HG02678 (cell line): ENCODE measurements around the gene CRYAA.

ENCODE experiments used
- ATAC-seq: cut with Tn5 transposase; IDR thresholded peaks from one replicate; pipeline ENCODE4 v1.9.1; 2021; ENCODE audit warnings: mild to moderate bottlenecking, moderate library complexity; ENCODE audit not compliant: unreplicated experiment

The CRYAA gene

DNA sequence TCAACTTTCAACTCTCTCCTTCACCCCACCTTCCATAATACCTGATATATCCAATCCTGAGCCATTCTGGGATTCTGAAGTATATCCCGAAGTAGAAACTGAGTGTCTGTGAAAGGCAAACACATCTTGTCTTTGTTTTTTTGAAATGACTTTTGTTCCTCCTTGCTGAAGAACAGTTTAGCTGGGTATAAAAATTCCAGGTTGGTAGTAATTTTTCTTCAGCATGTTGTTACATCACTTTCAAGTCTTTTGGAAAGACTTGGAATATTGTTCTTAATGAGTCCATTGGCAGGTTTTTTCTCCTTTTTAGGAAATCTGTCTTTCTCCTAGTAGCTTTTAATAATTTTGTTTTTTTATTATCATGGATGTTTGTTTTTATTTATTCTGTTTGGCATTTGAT, 32.7 kb downstream of the CRYAA start:
- no peak for ATAC-seq

GRCh38 chr21:43203591-43203990, 34.8 kb downstream of the CRYAA start:
- ATAC-seq: no peak

GRCh38 chr21:43204638-43205037, 35.8 kb downstream of the CRYAA start:
- ATAC-seq: no peak

DNA sequence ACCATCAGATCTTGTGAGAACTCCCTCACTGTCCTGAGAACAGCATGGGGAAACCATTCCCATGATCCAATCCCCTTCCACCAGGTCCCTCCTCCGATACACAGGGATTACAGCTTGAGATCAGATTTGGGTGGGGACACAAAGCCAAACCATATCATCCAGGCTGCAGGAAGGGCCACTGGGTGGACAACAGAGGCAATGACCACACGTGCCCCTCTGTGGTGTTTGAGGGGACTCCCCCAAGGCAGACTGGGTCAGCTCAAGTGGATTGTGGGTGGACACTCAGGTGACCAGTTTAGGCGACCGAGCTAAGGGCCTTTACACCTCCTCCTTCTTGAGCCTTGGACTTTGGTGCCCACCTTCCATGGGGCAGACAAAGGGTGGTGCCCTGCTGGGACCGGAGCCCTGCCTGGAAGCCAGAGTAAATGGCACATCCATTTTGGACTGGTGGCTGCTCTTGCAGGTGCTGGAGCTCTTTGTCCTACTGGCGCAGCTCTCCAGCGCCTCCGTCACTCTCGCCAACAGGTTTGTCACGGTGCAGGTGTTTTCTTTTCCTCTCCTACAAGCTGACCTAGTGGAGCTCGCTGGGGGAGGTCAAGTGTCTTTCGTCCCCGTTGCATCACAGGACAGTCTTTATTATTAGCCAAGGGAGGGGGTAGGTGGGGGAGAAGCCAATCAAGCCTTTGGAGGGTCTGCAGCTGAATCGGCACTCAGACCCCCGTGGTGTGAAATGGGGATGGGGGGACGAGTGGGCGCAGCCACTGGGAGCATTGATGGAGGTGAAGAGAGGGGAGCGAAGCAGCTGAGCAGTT, 37.6 kb downstream of the CRYAA start:
- no peak for ATAC-seq

GRCh38 chr21:43207043-43207315, 38.2 kb downstream of the CRYAA start:
- no peak for ATAC-seq

- no peak for ATAC-seq
Measured at GRCh38 chr21:43207868-43208267, 39.1 kb downstream of the CRYAA start.

DNA sequence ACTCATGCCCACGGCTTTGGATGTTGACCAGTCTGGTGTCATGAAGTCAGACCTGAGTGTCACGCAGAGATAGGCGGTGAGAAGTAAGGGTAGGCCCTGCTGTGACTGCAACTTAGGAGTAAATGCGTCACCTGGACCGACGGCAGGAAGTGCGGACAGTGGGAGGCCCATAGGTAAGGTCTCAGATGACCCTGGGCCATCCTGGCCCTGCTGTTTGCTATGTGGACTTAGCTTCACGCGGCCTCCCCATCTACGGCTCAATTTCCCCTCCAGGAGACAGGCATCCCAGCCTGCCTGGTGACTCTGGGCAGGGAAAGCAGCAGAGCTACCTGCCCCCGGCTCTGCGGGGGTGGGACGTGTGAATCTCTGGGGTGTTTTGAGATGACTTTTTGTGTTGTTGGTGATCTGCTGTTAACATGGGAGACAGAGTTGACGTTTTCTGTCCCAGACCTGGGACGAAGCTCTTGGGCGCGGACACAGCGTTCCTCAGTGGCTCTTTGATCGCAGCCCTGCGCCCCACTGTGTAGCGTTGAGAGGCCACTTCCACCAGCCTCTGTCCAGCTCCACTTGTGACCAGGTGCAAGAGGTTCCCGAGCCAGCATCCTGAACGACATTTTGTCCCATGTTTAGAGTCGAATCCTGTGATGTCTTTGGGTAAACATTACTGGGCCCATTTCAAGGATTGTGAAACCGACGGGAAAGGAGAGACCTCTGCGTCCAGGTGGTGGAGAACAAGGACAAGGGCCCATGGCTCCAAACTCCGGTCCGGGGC, 39.9 kb downstream of the CRYAA start:
- no peak for ATAC-seq

DNA sequence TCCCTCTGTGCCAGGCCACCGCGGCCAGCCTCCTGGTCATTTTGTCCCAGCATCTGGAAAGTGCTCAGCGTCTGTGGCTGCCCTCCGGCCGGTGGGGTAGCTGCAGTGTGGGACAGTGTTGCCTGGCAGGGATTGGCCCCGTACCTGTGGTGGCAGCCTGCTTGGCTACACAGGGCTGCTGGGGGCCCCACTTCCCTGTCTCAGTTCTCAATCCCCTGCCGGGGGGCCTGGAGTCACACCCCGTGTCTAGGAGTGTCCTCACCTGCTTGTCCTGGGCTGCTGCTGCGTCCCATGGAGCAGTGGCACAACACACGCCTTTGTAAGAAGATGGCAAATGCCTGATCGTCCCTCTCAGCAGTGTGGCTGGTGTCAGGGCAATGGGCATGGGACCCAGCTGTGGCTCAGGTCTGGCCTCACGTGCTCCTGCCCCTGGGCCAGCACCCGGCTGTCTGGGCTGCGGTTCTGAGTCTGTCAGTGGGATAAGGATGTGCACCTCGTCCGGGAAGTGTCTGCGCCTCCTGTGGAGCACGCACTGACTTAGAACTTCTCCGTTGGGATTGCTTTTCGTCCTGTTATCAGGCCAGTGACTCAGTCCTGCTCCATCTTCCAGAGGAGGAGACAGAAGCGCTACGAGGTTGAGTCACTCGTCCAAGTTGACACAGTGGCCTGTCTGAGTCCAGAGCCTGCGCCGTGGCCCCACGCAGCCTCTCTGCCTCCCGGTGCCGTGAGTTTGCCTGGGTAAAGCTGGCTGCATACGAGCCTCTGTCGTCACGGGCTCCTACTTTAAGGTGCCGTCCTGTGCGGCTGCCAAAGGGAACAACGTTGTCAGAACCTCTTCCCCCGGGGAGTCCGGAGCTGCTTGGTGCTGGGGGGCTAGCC, 41.0 kb downstream of the CRYAA start:
- no peak for ATAC-seq

GRCh38 chr21:43210454-43211071, 41.8 kb downstream of the CRYAA start:
- ATAC-seq: no peak

DNA sequence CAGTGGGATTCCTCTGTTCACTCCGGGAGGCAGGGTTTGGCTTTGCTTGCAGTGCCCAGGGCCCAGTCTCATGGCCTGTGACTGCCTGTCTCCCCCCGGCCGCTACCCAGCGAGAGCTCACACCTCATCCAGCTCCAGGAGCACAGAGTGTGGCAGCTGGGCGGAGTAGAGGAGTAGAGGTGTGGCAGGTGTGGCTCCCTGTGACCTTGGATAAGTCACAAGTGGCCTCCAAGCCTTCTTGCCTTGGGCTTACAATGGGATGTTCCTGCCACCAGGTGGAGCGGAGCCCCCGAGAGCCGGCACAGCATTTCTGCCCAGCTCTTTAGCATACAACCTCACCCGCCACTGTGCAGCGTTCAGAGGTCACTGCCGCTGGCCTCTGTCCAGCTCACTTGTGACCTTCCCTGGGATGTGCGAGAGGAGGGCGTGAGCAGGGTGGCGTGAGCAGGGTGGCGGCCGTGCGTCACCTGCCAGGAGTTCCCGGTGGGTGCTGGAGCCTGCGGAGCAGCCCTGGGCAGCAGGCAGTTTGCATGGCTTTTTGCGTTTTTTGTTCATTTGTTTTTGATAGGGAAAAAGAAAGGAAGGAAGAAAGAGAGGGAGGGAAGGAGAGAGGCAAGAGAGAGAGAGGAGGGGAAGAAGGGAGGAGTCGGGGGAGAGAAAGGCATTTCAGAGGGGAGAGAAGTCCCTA, 42.4 kb downstream of the CRYAA start:
- no peak for ATAC-seq

DNA sequence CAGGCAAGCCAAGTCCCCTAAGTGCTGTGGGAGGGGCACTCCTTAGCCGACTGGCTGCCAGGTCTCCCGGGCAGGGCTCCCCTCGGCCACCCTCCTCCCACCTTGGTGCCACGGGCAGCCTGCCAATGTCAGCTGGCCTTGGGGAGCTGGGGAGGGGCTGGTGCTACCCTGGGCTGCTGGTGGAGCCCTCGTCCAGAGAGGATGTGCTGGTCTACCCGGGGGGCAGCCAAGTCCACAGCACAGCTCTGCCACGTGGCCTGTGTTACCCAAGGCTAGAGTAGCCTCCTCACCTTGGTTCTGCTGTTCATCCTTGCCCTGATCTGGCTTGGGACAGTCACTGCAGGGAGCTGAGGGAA, 42.9 kb downstream of the CRYAA start:
- no peak for ATAC-seq
